Tongue (tissue), 2 donors: Measurements from ENCODE around the gene PPP1R12A. TPM values are rescaled to one million over a fixed set of nuclear protein-coding genes. Genes with fewer than 3 reads are reported as not detected.
A peak's percentile ranks its signal among the peaks of the same experiment; 100 is the strongest.

ENCODE experiments used
- DNase-seq: peaks from one replicate; pipeline ENCODE4 v3.0.0-alpha.2; 2015
- total RNA-seq: library from RNA; depleted of rRNA; stranded (reverse); fragments of >200 nt; gene quantifications from one replicate; pipeline ENCODE4 v1.2.3, GENCODE V29; 2014

PPP1R12A gene
- total RNA-seq, 1 donor from 2014 or later, result 179 TPM

GRCh38 chr12:79935624-79936345, 888 bp upstream of the PPP1R12A start:
- DNase-seq, result no peak

GRCh38 chr12:79934281-79935020, 446 bp downstream of the PPP1R12A start:
- DNase-seq, result peak; percentile 77

GRCh38 chr12:79933532-79934264, 1.2 kb downstream of the PPP1R12A start:
- peak; percentile 43 for DNase-seq

- DNase-seq, result no peak
These were observed 1.9 kb downstream of the PPP1R12A start for GRCh38 chr12:79933043-79933442.

GRCh38 chr12:79932357-79932756, 2.5 kb downstream of the PPP1R12A start:
- DNase-seq, result no peak

- DNase-seq, result no peak
These were observed 5.8 kb downstream of the PPP1R12A start for GRCh38 chr12:79929065-79929464.

- no peak for DNase-seq
These were observed 7.0 kb downstream of the PPP1R12A start for GRCh38 chr12:79927772-79928474.

GRCh38 chr12:79926951-79927350, 7.9 kb downstream of the PPP1R12A start:
- DNase-seq, result no peak

- DNase-seq, result peak; percentile 27
These were observed 9.4 kb downstream of the PPP1R12A start for GRCh38 chr12:79925492-79925891.

GRCh38 chr12:79921786-79922185, 13.1 kb downstream of the PPP1R12A start:
- no peak for DNase-seq

- no peak for DNase-seq
These were observed 14.3 kb downstream of the PPP1R12A start for GRCh38 chr12:79920421-79921238.

GRCh38 chr12:79919762-79920161, 15.1 kb downstream of the PPP1R12A start:
- no peak for DNase-seq

- no peak for DNase-seq
These were observed 18.1 kb downstream of the PPP1R12A start for GRCh38 chr12:79916826-79917225.

- no peak for DNase-seq
These were observed 22.8 kb downstream of the PPP1R12A start for GRCh38 chr12:79911889-79912656.

GRCh38 chr12:79908366-79908765, 26.5 kb downstream of the PPP1R12A start:
- no peak for DNase-seq

- DNase-seq, result no peak
These were observed 33.4 kb downstream of the PPP1R12A start for GRCh38 chr12:79901506-79901905.

GRCh38 chr12:79900951-79901350, 33.9 kb downstream of the PPP1R12A start:
- no peak for DNase-seq

- DNase-seq, result no peak
These were observed 34.7 kb downstream of the PPP1R12A start for GRCh38 chr12:79900199-79900598.

GRCh38 chr12:79897617-79898016, 37.3 kb downstream of the PPP1R12A start:
- DNase-seq, result no peak

- no peak for DNase-seq
These were observed 39.1 kb downstream of the PPP1R12A start for GRCh38 chr12:79895804-79896203.

- peak; percentile 14 for DNase-seq
These were observed 39.8 kb downstream of the PPP1R12A start for GRCh38 chr12:79895071-79895470.
